Smooth muscle cell of the brain vasculature (primary cell): ENCODE measurements around the gene OS9.

Experiments
- DNase-seq: peaks from one replicate; pipeline ENCODE4 v3.0.0-alpha.2; 2012; ENCODE audit warnings: low read depth, low spot score

OS9 gene

DNA sequence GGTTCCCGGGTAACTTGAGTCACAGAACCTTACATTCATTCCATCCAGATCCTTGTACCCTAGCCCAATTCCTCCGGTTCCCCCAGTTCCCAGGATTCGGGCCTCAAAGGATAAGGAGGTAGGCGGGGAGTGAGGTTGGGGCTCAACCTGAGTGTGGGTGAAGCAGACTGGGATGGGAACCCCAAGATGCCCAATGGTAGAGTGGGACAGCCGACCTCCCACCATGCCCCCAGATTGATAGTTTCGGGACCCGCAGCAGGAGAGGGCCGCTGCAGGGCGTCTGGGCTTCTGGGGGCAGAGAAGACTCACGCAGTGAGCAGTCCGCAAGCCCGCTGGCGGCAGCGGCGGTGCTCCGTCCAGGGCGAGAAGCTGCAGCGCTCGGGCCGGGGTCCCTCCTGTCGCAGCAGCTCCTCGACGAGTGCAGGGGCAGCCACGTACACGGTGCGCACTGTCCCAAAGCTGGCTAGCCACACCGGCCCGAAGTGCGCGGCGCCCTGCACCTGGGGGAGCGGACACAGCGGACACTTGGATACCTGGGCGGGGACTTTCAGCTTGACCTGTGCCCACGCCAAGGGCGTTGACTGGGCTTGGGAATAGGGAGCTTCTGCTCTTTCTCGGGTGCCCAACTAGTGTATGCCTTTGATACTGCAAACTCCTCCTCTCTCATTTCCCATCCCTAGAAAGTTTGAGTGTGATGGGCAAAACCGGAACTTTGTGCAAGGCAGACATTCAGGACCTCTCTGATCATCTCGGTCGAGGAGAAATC lies 71.9 kb downstream of the OS9 start:
- DNase-seq, result no peak

DNA sequence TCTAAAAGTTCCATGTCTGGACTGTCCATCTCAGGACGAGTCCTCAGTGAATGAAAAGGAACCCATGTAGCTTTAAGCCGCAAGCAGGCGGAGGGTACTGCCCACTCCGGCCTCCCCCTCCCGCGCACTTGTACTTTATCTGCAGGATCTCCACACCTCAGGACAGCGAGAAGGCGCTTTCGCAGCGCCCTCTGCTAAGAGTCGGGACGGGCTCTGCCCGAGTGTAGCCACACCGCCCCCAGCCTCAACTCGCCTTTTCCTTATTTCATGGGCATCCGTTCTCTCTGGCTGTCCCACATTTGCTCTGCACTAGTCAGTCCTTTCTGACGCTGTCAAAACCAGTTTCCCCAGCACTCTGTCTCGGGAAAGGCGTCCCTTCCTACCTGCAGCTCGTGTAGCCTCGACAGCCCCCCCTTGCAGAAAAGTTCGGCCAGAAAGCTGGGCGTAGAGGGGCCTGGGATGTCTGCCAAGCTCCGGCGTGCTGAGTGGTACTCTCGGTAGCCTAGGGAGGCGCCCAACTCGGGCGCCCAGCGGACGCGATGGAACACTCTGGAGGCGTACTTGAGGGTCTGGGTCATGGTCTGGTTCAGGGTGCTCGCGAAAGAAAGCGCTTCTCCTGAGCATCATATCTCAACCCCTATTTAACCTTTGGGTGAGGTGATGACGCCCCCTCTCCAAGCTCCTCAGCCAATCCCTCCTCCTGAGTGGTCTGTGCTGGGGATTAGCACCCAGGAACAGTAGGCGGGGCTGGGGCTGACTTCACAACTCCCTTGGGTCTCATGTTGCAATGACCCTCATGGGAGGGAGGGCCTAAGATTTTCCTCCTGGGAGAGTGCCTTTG lies 72.8 kb downstream of the OS9 start, which contains the start of gene CYP27B1:
Gene CYP27B1 (minus strand): TSS at position 615 of the 841 bp plus-strand sequence. CDS start 37 bp downstream, at position 578.
- DNase-seq, result no peak

DNA sequence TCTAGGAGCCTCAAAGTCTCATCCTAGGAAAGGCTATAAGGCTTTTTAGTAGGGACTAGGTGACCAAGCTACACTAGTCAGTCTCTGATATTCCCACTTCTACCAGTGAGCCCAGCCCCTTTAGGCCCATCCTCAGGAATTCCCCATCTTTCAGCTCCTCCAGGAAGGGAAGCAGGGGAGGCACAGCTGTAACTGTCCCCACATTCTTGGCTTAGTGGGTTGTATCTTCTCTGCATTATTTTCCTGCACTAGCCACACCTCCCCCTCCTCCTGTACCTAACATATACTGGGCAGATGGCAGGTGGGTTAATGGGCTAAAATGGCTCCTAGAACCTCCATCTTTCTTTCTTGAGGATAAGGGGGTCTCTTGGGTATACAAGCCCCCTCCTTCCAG lies 73.4 kb downstream of the OS9 start:
- no peak for DNase-seq

DNA sequence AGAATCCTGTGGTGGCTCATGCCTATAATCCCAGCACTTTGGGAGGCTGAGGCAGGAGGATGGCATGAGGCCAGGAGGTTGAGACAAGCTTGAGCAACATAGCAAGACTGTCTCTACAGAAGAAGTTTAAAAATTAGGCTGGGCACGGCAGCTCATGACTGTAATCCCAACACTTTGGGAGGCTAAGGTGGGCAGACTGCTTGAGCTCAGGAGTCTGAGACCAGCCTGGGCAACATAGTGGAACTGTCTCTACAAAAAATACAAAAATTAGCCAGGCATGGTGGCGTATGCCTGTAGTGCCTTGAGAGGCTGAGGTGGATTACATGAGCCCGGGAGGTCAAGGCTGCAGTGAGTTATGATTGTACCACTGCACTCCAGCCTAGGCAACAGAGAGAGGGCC lies 73.9 kb downstream of the OS9 start:
- no peak for DNase-seq

DNA sequence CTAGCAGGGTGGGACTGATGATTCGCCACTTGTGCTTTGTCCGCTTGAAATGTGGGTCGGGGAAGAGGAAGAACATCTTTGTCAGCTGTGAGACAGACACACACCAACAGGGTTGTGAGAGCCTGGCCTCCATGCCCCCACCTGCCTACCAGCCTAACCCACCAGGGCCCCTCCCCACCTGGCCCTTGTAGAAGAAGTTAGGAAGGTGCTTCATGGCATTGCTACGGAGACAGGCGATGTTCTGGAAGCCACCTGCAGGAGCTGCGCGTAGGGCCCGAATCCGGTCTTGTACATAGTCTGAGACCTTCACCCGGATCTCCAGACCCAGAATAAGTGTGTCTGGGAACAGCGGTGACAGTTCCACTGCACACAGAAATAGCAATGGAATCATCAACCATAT lies 75.7 kb downstream of the OS9 start:
- DNase-seq, result no peak

DNA sequence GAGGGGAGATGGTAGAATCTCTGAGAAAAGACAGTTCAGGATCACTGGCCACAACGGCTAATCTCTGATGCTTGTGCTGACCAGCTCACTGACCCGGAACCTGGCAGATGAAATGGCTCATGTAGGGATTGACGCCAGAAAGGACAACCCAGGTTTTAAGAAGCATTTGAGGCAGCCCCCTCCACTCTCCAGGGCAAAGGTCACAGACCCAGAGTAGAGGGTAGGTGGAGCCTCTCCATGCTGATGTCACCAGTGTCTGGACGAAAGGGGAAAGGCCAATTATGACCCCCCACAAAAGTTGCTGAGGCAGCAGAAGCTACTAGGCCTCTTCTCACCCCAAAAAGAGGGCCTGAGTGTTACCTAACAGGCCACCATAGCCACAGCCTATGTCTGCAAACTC lies 76.8 kb downstream of the OS9 start:
- no peak for DNase-seq
